Measurements from ENCODE around the gene PLEKHA8.

- TF ChIP-seq GATA2 (IDR thresholded peaks at IDR 0.05; ENCODE audit: low read depth, low read length) = no peak
- no peak for TF ChIP-seq GATA3 (IDR thresholded peaks at IDR 0.05; ENCODE audit: low read depth, low read length)
Observed at GRCh38 chr7:30178748-30179436, 150.7 kb downstream of the PLEKHA8 start.
